Measurements from ENCODE around the gene PLPP6.

Gene PLPP6

DNA sequence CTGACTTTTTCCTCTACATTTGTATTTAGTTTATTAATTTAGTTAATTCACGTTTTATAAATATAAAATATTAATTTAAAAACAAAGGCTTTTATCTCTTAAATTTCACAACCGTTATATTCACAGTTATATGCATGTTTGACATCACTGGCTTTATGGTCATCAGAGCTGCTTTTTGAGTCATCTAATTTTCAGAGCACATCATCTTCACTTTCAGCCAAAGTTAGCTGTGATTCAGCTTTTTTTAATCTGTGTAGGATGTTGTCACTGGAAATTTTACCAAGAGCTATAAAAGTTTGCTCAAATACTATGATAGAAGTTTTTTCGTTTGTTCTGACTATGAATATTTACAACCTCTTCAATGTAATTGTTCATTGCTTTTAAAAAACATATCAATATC is 29.7 kb downstream of the PLPP6 start:
- H3K27ac ChIP-seq (ENCODE audit: low read depth, low read length), result no peak overlapping the region
- H3K36me3 ChIP-seq (ENCODE audit: control insufficient read depth, insufficient read depth, low read length), result peaks cover 53% of the 10 kb centered on the region
- no peak overlapping the region for H3K4me3 ChIP-seq (ENCODE audit: low read depth, low read length)
- H3K9me3 ChIP-seq (ENCODE audit: control insufficient read depth, insufficient read depth, low read length), result no peaks in the 10 kb centered on the region
- no peaks in the 10 kb centered on the region for H3K4me1 ChIP-seq (ENCODE audit: control insufficient read depth, insufficient read depth, low read length)
- no peak overlapping the region for H3K9ac ChIP-seq (ENCODE audit: low read depth, low read length)
- no peaks in the 10 kb centered on the region for H3K27me3 ChIP-seq (ENCODE audit: control insufficient read depth, insufficient read depth, low read length)

DNA sequence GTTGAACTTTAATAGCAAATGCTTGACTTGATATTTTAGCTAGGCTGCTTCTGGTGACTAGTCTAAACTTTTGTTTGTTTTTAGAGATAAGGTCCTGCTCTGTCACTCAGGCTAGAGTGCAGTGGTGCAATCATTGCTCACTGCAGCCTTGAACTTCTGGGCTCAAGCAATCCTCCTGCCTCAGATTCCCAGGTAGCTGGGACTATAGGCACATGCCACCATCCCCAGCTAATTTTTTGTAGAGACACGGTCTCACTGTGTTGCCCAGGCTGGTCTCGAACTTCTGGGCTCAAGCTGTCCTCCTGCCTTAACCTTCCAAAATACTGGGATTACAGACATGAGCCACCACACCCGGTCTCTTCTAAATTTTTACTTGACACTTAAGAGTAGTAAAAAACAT is 38.0 kb downstream of the PLPP6 start:
- H3K4me1 ChIP-seq (ENCODE audit: control insufficient read depth, insufficient read depth, low read length), result no peaks in the 10 kb centered on the region; the same call in 1 of the 2 replicates
- no peak overlapping the region for H3K9ac ChIP-seq (ENCODE audit: low read depth, low read length)
- no peak overlapping the region for H3K4me3 ChIP-seq (ENCODE audit: low read depth, low read length)
- H3K36me3 ChIP-seq (ENCODE audit: control insufficient read depth, insufficient read depth, low read length), result peaks cover 79% of the 10 kb centered on the region
- no peak overlapping the region for H3K27ac ChIP-seq (ENCODE audit: low read depth, low read length)
- H3K9me3 ChIP-seq (ENCODE audit: control insufficient read depth, insufficient read depth, low read length), result no peaks in the 10 kb centered on the region
- no peaks in the 10 kb centered on the region for H3K27me3 ChIP-seq (ENCODE audit: control insufficient read depth, insufficient read depth, low read length)

DNA sequence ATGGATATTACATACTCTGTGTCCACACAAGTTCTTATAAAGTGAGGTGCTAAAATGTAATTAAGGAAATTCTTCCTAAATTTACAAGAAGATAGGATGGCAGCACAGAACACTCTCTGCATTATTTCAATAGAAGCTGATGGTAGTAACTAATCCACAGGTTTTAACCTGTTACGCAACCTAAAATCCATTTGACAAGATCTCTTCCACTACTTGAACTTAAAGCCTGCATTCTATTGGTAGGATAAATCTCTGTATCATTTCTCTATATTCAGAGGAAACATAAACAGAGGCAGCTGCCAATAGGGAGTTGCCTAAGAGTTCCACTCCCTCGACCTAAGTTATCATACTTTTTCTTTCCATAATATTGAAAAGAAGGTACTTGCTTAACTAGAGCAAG is 38.8 kb downstream of the PLPP6 start:
- no peaks in the 10 kb centered on the region; the same call in 1 of the 2 replicates for H3K4me1 ChIP-seq (ENCODE audit: control insufficient read depth, insufficient read depth, low read length)
- H3K27ac ChIP-seq (ENCODE audit: low read depth, low read length), result no peak overlapping the region
- H3K9ac ChIP-seq (ENCODE audit: low read depth, low read length), result no peak overlapping the region
- H3K27me3 ChIP-seq (ENCODE audit: control insufficient read depth, insufficient read depth, low read length), result no peaks in the 10 kb centered on the region
- no peaks in the 10 kb centered on the region for H3K9me3 ChIP-seq (ENCODE audit: control insufficient read depth, insufficient read depth, low read length)
- H3K36me3 ChIP-seq (ENCODE audit: control insufficient read depth, insufficient read depth, low read length), result peaks cover 80% of the 10 kb centered on the region
- H3K4me3 ChIP-seq (ENCODE audit: low read depth, low read length), result no peak overlapping the region

DNA sequence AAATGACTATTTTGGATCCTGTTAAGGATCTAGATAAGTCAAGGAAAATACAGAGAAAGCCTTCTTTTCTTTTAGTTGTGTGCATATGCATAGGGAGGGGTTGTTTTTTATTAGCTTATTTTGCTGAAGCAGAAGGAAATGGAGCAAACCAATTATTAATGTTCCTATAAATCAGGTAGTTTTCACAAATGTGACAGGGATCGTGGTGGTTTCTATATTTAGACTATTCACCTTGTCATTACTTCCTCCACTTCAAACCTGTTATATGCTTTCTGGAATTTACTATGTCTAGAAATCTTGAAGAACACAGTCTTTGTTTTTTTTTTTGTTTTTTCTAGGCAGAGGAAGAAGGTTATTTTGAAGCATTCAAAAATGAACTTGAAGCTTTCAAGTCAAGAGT is 39.4 kb downstream of the PLPP6 start:
- H3K36me3 ChIP-seq (ENCODE audit: control insufficient read depth, insufficient read depth, low read length), result peaks cover 85% of the 10 kb centered on the region
- no peak overlapping the region for H3K4me3 ChIP-seq (ENCODE audit: low read depth, low read length)
- no peaks in the 10 kb centered on the region for H3K27me3 ChIP-seq (ENCODE audit: control insufficient read depth, insufficient read depth, low read length)
- H3K27ac ChIP-seq (ENCODE audit: low read depth, low read length), result no peak overlapping the region
- no peaks in the 10 kb centered on the region for H3K9me3 ChIP-seq (ENCODE audit: control insufficient read depth, insufficient read depth, low read length)
- no peaks in the 10 kb centered on the region; the same call in 1 of the 2 replicates for H3K4me1 ChIP-seq (ENCODE audit: control insufficient read depth, insufficient read depth, low read length)
- H3K9ac ChIP-seq (ENCODE audit: low read depth, low read length), result no peak overlapping the region

DNA sequence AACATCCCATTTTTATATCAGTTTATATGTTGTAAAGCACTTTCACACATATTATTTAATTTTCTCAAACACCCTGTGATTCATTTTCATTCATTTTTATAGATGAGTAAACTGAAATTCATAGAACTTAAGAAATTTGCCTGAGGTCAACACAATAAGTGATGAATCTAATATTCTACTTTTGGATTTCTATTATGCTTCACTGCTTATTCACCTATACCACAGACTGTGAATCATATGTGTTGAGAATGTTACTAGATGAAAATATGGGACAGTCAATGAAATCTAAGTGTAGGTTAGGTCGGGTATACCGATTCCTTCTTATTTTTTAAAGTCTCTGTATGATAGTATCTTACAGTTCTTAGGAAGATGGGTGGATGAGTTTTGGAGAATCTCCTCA is 42.0 kb downstream of the PLPP6 start:
- no peaks in the 10 kb centered on the region for H3K27me3 ChIP-seq (ENCODE audit: control insufficient read depth, insufficient read depth, low read length)
- H3K9me3 ChIP-seq (ENCODE audit: control insufficient read depth, insufficient read depth, low read length), result no peaks in the 10 kb centered on the region
- H3K4me3 ChIP-seq (ENCODE audit: low read depth, low read length), result no peak overlapping the region
- peaks cover 75% of the 10 kb centered on the region for H3K36me3 ChIP-seq (ENCODE audit: control insufficient read depth, insufficient read depth, low read length)
- no peak overlapping the region for H3K27ac ChIP-seq (ENCODE audit: low read depth, low read length)
- no peak overlapping the region for H3K9ac ChIP-seq (ENCODE audit: low read depth, low read length)
- H3K4me1 ChIP-seq (ENCODE audit: control insufficient read depth, insufficient read depth, low read length), result no peaks in the 10 kb centered on the region

DNA sequence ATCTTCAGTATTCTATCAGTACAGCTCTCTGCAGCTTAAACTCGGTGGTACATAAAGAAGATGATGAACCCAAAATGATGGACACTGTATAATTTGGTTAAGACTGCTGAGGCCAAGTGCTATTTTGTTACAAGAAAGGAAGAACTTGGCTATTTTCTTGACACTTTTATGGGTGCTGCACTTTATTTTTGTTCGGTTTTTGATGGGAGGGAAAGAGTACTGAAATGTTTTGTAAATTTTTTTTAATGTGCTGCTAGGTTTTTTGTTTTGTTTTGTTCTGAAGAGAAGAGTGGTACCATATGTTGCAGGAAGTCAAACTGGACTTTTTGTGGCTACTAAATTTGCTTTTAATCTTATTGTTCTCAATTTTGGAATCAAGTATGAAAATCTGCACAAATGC is 43.9 kb downstream of the PLPP6 start:
- H3K27ac ChIP-seq (ENCODE audit: low read depth, low read length), result no peak overlapping the region
- H3K4me3 ChIP-seq (ENCODE audit: low read depth, low read length), result no peak overlapping the region
- H3K9me3 ChIP-seq (ENCODE audit: control insufficient read depth, insufficient read depth, low read length), result no peaks in the 10 kb centered on the region
- H3K4me1 ChIP-seq (ENCODE audit: control insufficient read depth, insufficient read depth, low read length), result no peaks in the 10 kb centered on the region
- peaks cover 65% of the 10 kb centered on the region for H3K36me3 ChIP-seq (ENCODE audit: control insufficient read depth, insufficient read depth, low read length)
- H3K27me3 ChIP-seq (ENCODE audit: control insufficient read depth, insufficient read depth, low read length), result no peaks in the 10 kb centered on the region
- H3K9ac ChIP-seq (ENCODE audit: low read depth, low read length), result no peak overlapping the region

DNA sequence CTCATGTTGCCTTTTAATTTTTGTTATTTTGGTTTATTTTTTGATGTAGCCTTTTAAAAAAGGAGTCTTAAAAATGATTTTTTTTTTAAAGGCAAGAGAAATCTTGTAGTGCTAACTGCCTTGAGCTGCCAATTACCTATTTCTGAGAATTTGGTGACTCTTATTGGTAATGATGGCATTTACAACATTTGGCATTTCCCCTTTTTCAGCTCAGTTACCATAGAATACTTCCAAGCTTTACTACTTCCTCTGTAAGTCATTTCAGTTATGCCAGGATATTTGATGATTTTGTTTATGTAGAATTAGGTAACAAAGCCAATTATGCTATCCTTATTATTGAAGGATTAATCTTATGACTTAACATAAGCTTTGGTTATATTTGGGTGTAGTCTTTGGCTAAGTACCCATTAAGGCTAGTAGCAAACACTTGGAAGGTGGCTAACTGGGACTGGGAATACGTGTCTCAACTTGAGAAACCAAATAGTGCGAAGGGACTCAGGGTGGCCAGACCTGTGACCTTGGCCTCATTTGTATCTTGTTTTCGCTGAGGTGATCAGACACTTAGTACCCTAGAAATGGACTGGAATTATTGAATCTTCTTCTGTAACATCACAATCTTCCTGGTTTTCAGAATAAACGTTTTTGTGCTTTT is 45.0 kb downstream of the PLPP6 start:
- H3K27ac ChIP-seq (ENCODE audit: low read depth, low read length), result no peak overlapping the region
- peaks cover 65% of the 10 kb centered on the region for H3K36me3 ChIP-seq (ENCODE audit: control insufficient read depth, insufficient read depth, low read length)
- H3K4me1 ChIP-seq (ENCODE audit: control insufficient read depth, insufficient read depth, low read length), result no peaks in the 10 kb centered on the region
- no peaks in the 10 kb centered on the region for H3K27me3 ChIP-seq (ENCODE audit: control insufficient read depth, insufficient read depth, low read length)
- H3K9ac ChIP-seq (ENCODE audit: low read depth, low read length), result no peak overlapping the region
- no peak overlapping the region for H3K4me3 ChIP-seq (ENCODE audit: low read depth, low read length)
- no peaks in the 10 kb centered on the region for H3K9me3 ChIP-seq (ENCODE audit: control insufficient read depth, insufficient read depth, low read length)

DNA sequence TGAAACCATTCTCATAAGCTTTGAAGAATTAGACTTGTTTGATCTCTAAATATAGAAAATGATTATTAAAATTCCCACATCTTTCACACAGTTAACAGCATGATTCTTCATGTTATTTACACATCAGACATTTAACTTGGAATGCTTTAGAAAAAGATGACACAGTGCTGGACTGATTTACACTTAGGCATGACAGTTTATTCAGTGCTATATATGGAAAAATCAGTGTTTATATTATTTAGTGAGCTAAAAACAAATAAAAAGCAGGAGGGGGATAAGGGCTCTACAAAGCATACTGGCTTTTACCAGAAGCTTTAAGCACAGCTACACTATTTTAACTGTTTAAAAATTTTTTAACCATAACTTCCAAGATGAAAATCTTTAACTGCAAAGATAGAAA is 47.3 kb downstream of the PLPP6 start:
- Histone ChIP-seq H3K27ac (ENCODE audit: low read depth, low read length) (no peak overlapping the region), H3K9me3 (ENCODE audit: control insufficient read depth, insufficient read depth, low read length) (peaks cover 6% of the 10 kb centered on the region; the same call in 1 of the 2 replicates), H3K4me1 (ENCODE audit: control insufficient read depth, insufficient read depth, low read length) (no peaks in the 10 kb centered on the region), H3K9ac (ENCODE audit: low read depth, low read length) (no peak overlapping the region), H3K36me3 (ENCODE audit: control insufficient read depth, insufficient read depth, low read length) (peaks cover 69% of the 10 kb centered on the region), H3K4me3 (ENCODE audit: low read depth, low read length) (no peak overlapping the region), H3K27me3 (ENCODE audit: control insufficient read depth, insufficient read depth, low read length) (no peaks in the 10 kb centered on the region)

DNA sequence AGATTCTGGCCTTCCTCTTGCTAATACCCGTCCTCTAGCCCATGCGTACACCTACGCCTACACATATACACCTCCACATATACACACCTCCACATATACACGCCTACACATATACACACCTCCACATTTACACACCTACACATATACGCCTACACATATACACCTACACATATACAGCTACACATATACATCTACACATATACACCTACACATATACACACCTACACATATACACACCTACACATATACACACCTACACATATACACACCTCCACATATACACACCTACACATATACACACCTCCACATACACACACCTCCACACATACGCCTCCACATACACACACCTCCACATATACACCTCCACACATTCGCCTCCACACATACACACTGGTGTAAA is 51.8 kb downstream of the PLPP6 start:
- Histone ChIP-seq H3K9me3 (ENCODE audit: control insufficient read depth, insufficient read depth, low read length) (peaks cover 6% of the 10 kb centered on the region; the same call in 1 of the 2 replicates), H3K36me3 (ENCODE audit: control insufficient read depth, insufficient read depth, low read length) (peaks cover 76% of the 10 kb centered on the region), H3K4me3 (ENCODE audit: low read depth, low read length) (no peak overlapping the region), H3K9ac (ENCODE audit: low read depth, low read length) (no peak overlapping the region), H3K27ac (ENCODE audit: low read depth, low read length) (no peak overlapping the region), H3K4me1 (ENCODE audit: control insufficient read depth, insufficient read depth, low read length) (no peaks in the 10 kb centered on the region), H3K27me3 (ENCODE audit: control insufficient read depth, insufficient read depth, low read length) (no peaks in the 10 kb centered on the region)

DNA sequence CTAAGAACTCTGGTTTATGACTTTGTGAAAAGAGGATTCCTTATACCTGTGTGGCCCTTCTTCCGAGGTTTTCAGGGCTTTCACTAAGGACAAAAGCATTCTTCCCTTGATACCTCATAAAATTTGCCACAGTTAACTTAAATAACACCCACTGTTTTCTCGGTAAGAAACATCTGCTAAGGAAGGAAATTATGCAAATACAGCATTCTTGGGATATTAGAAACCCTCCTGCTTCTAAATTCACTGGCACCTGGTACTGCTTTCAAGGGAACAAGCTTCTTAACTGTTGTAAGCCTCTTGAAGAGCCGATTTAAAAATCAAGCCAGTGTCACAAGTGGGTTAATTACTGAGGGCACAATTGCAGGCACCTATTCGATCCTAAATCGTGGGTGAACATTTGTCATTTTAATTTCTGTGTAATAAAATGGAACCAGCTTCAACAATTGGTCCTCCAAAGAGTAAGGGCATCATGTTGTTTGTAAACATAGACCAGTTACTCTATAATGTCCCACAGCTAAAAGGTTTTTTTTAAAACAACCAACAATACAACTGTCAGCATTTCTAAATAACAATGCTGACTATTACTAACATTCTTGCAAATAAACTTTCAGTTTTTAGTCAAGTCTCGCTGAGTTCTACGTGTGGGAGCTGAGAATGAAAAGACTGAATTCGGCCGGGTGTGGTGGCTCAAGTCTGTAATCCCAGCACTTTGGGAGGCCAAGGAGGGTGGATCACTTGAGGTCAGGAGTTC is 52.3 kb downstream of the PLPP6 start:
- Histone ChIP-seq H3K4me3 (ENCODE audit: low read depth, low read length) (no peak overlapping the region), H3K9me3 (ENCODE audit: control insufficient read depth, insufficient read depth, low read length) (peaks cover 6% of the 10 kb centered on the region; the same call in 1 of the 2 replicates), H3K9ac (ENCODE audit: low read depth, low read length) (no peak overlapping the region), H3K27ac (ENCODE audit: low read depth, low read length) (no peak overlapping the region), H3K27me3 (ENCODE audit: control insufficient read depth, insufficient read depth, low read length) (no peaks in the 10 kb centered on the region), H3K4me1 (ENCODE audit: control insufficient read depth, insufficient read depth, low read length) (no peaks in the 10 kb centered on the region), H3K36me3 (ENCODE audit: control insufficient read depth, insufficient read depth, low read length) (peaks cover 82% of the 10 kb centered on the region)
